MM.1S (cell line): Measurements from ENCODE around the gene C3orf20.

ENCODE experiments used
- DNase-seq: peaks from one replicate; pipeline ENCODE4 v3.0.0-alpha.2; 2015
- H2AFZ ChIP-seq: fragments of 300-600 bp; sonication (generic); 2 replicates; pipeline ENCODE4 v1.6.0; 2016; ENCODE audit warnings: antibody characterized with exemption, low read length
- H3F3A ChIP-seq: fragments of 300-600 bp; sonication (generic); 2 replicates; pipeline ENCODE4 v1.6.1; 2016; ENCODE audit warnings: mild to moderate bottlenecking, antibody characterized with exemption, low read length, moderate library complexity, mixed read lengths; ENCODE audit not compliant: insufficient read depth
- H3K27ac ChIP-seq: fragments of 300-600 bp; sonication (generic); 2 replicates; pipeline ENCODE4 v1.5.1; 2016; ENCODE audit warnings: mild to moderate bottlenecking, low read length
- H3K27me3 ChIP-seq: fragments of 300-600 bp; sonication (generic); replicated peaks from 2 replicates; pipeline ENCODE4 v1.6.0; 2016; ENCODE audit warnings: low read length; ENCODE audit not compliant: insufficient read depth
- H3K36me3 ChIP-seq: fragments of 300-600 bp; sonication (generic); replicated peaks from 2 replicates; pipeline ENCODE4 v1.6.1; 2016; ENCODE audit warnings: mild to moderate bottlenecking, low read length, mixed read lengths; ENCODE audit not compliant: insufficient read depth
- H3K4me1 ChIP-seq: fragments of 300-600 bp; sonication (generic); 2 replicates; pipeline ENCODE4 v1.6.1; 2016; ENCODE audit warnings: low read length, mixed read lengths
- H3K4me2 ChIP-seq: fragments of 300-600 bp; sonication (generic); 2 replicates; pipeline ENCODE4 v1.6.0; 2016; ENCODE audit warnings: low read depth, low read length
- H3K4me3 ChIP-seq: fragments of 300-600 bp; sonication (generic); 2 replicates; pipeline ENCODE4 v1.5.1; 2016; ENCODE audit warnings: low read length, mixed read lengths
- H3K79me2 ChIP-seq: fragments of 300-600 bp; sonication (generic); 2 replicates; pipeline ENCODE4 v1.6.1; 2016; ENCODE audit warnings: mixed run types, low read length, mixed read lengths
- H3K9ac ChIP-seq: fragments of 300-600 bp; sonication (generic); 2 replicates; pipeline ENCODE4 v1.6.1; 2016; ENCODE audit warnings: low read length, mixed read lengths
- H3K9me2 ChIP-seq: fragments of 300-600 bp; sonication (generic); replicated peaks from 2 replicates; pipeline ENCODE4 v1.6.1; 2016; ENCODE audit warnings: mild to moderate bottlenecking, low read length, mixed read lengths; ENCODE audit not compliant: insufficient read depth
- H3K9me3 ChIP-seq: fragments of 300-600 bp; sonication (generic); replicated peaks from 2 replicates; pipeline ENCODE4 v1.6.1; 2016; ENCODE audit warnings: mild to moderate bottlenecking, low read length, mixed read lengths; ENCODE audit not compliant: insufficient read depth
- H4K20me1 ChIP-seq: fragments of 300-600 bp; sonication (generic); 2 replicates; pipeline ENCODE4 v1.6.1; 2016; ENCODE audit warnings: mild to moderate bottlenecking, low read length, moderate library complexity, mixed read lengths; ENCODE audit not compliant: insufficient read depth
- EZH2 ChIP-seq: fragments of 300-600 bp; sonication (generic); optimal IDR thresholded peaks from 2 replicates; pipeline ENCODE3; 2017; ENCODE audit warnings: low read depth, mild to moderate bottlenecking, antibody characterized with exemption, low read length, mixed read lengths
- EZH2phosphoT487 ChIP-seq: fragments of 300-600 bp; sonication (generic); IDR thresholded peaks from 2 replicates; pipeline ENCODE4 v1.6.1; 2018; ENCODE audit warnings: antibody characterized with exemption, low read length
- TF ChIP-seq, protein P1 (sequence below): fragments of 300-600 bp; sonication (generic); IDR thresholded peaks from 2 replicates; pipeline ENCODE4 v1.5.1; 2016; ENCODE audit warnings: antibody characterized with exemption, low read length, mixed read lengths

C3orf20 gene

DNA sequence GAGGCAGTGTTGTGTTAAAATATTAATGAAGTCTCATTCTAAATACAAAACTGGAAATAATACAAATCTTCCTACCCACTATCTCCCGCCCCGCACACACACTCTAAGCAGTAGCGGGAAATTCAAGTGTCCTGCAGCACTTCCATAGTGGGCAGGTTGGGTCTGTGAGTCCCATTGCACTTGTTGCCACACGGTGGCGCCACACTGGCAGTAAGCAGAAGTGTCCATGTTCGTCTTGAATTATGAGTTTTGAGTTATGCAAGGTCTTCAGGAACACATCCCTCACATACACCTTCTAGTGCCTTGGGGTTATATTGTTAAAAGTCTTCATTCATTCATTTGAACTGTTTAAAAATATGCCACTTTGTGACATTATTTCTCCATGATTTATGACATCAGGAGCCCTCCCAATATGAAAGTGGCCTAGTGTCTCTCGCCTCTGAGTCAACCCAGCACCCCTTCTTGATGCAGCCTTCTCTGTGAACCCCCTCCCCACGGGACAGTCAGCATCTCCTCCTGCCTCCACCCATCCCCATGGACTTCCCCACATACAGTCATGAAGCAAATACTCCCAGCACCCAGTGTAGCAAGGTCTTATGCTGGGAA lies 41.0 kb upstream of the C3orf20 start:
- Histone ChIP-seq H4K20me1 (no peaks in the 10 kb centered on the region), H3K4me1 (0 out of 2 replicates have a peak, but pooled peaks cover 2% of the 10 kb centered on the region), H3K36me3 (no peaks in the 10 kb centered on the region), H3K27me3 (no peaks in the 10 kb centered on the region; the same call in 1 of the 2 replicates), H3K9me3 (no peaks in the 10 kb centered on the region), H3K4me2 (no peak overlapping the region), H3K27ac (no peak overlapping the region), H3K4me3 (no peak overlapping the region), H3K9ac (no peak overlapping the region), H3K9me2 (no peaks in the 10 kb centered on the region), H3F3A (no peaks in the 10 kb centered on the region), H2AFZ (no peak overlapping the region), H3K79me2 (no peaks in the 10 kb centered on the region)
- TF ChIP-seq EZH2phosphoT487 (no peak), EZH2 (no peak)
- TF ChIP-seq, protein P1, sequence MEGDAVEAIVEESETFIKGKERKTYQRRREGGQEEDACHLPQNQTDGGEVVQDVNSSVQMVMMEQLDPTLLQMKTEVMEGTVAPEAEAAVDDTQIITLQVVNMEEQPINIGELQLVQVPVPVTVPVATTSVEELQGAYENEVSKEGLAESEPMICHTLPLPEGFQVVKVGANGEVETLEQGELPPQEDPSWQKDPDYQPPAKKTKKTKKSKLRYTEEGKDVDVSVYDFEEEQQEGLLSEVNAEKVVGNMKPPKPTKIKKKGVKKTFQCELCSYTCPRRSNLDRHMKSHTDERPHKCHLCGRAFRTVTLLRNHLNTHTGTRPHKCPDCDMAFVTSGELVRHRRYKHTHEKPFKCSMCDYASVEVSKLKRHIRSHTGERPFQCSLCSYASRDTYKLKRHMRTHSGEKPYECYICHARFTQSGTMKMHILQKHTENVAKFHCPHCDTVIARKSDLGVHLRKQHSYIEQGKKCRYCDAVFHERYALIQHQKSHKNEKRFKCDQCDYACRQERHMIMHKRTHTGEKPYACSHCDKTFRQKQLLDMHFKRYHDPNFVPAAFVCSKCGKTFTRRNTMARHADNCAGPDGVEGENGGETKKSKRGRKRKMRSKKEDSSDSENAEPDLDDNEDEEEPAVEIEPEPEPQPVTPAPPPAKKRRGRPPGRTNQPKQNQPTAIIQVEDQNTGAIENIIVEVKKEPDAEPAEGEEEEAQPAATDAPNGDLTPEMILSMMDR = peak; percentile 95
- peak; percentile 66 for DNase-seq

DNA sequence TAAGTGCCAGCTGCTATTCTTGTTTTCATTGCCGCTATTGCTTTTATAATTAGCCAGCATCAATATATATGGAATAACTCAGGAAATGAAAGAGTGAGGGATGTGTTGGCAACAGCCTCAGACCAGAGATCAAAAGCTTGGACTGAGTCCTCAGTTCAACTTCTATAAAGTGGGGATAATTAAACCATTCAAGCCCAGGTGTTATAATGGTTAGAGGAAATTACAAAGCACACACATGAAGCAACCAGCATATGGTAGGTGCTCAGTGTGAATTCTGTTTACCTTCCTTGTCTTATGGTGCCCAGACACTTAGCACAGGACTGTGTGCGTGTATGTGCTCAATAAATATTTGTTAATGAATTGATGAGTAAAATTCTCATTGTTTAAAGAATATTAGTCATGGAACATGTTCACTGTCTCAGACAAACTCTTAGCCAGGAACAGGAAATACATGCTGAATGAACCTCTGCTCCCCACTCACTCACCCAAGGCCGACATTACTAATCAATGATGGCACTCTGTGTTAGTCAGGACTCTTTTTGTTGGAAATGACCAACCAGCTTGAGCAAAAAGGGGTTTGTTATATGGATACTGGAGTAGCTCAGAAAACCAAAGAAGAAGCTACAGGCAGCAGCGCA lies 40.1 kb upstream of the C3orf20 start:
- Histone ChIP-seq H3K36me3 (no peaks in the 10 kb centered on the region), H3K9me2 (no peaks in the 10 kb centered on the region), H3K27me3 (no peaks in the 10 kb centered on the region; the same call in 1 of the 2 replicates), H3F3A (no peaks in the 10 kb centered on the region), H3K4me1 (0 out of 2 replicates have a peak, but pooled peaks cover 3% of the 10 kb centered on the region), H3K4me3 (no peak overlapping the region), H3K4me2 (no peak overlapping the region), H3K9ac (no peak overlapping the region), H3K27ac (no peak overlapping the region), H4K20me1 (no peaks in the 10 kb centered on the region), H3K9me3 (no peaks in the 10 kb centered on the region), H3K79me2 (no peaks in the 10 kb centered on the region), H2AFZ (no peak overlapping the region)
- no peak for DNase-seq
- no peak for TF ChIP-seq EZH2phosphoT487
- TF ChIP-seq, protein P1 = no peak
- no peak for TF ChIP-seq EZH2

DNA sequence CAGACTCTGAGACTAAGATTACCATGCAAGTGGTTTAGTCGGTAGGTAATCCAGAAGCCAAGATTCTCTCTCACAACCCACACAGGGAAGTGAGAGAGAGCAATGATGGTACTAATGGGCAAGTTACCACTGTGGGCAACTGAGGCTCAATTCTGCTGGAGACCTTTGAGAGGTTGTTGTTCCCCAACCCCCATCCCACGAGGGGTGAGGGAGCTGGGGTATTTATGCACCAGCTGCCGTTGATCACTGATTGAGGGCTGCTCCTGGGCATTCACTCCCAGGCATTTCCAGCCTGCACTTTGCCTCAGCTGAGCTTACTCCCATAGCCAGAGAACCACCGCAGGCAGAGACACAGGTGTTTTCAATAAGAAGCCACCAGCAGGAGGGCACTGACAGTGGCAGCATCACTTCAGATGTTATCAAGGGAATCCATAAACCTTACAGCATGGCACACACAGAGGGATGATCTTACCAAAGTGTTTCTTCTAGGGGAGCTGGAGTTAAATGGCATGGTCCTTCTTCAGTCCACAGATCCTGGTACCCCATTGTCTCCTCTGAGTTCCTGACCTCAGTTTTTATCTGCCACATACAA lies 38.3 kb upstream of the C3orf20 start:
- no peaks in the 10 kb centered on the region for H4K20me1 ChIP-seq
- DNase-seq = no peak
- H3K27me3 ChIP-seq = no peaks in the 10 kb centered on the region
- H3K4me3 ChIP-seq = no peak overlapping the region
- H3K27ac ChIP-seq = no peak overlapping the region
- H3K9me2 ChIP-seq = no peaks in the 10 kb centered on the region
- no peak overlapping the region for H3K4me2 ChIP-seq
- H3K9ac ChIP-seq = no peak overlapping the region
- H3K36me3 ChIP-seq = no peaks in the 10 kb centered on the region
- TF ChIP-seq EZH2 = no peak
- TF ChIP-seq EZH2phosphoT487 = no peak
- H3F3A ChIP-seq = no peaks in the 10 kb centered on the region
- H3K79me2 ChIP-seq = no peaks in the 10 kb centered on the region
- H3K4me1 ChIP-seq = 0 out of 2 replicates have a peak, but pooled peaks cover 3% of the 10 kb centered on the region
- H3K9me3 ChIP-seq = no peaks in the 10 kb centered on the region
- no peak overlapping the region for H2AFZ ChIP-seq
